HG02840 (cell line): ENCODE results near the gene COL5A1.

ENCODE experiments used
- ATAC-seq: cut with Tn5 transposase; IDR thresholded peaks from one replicate; pipeline ENCODE4 v1.9.1; 2021; ENCODE audit warnings: mild to moderate bottlenecking, moderate library complexity, moderate number of reproducible peaks; ENCODE audit not compliant: unreplicated experiment, low FRiP score

Gene COL5A1

GRCh38 chr9:134861595-134862334, 220.2 kb downstream of the COL5A1 start:
- no peak for ATAC-seq

- no peak for ATAC-seq
Observed at GRCh38 chr9:134863306-134863902, 221.8 kb downstream of the COL5A1 start.

- ATAC-seq = no peak
Observed at GRCh38 chr9:134863941-134864820, 222.6 kb downstream of the COL5A1 start.

- ATAC-seq = no peak
Observed at GRCh38 chr9:134864821-134865190, 223.2 kb downstream of the COL5A1 start.

GRCh38 chr9:134867917-134868750, 226.5 kb downstream of the COL5A1 start:
- no peak for ATAC-seq

GRCh38 chr9:134868751-134869553, 227.3 kb downstream of the COL5A1 start:
- no peak for ATAC-seq

- ATAC-seq = no peak
Observed at GRCh38 chr9:134869554-134870300, 228.1 kb downstream of the COL5A1 start.

GRCh38 chr9:134870301-134870694, 228.7 kb downstream of the COL5A1 start:
- ATAC-seq = no peak

- no peak for ATAC-seq
Observed at GRCh38 chr9:134870746-134871662, 229.4 kb downstream of the COL5A1 start.

GRCh38 chr9:134871697-134872340, 230.2 kb downstream of the COL5A1 start:
- no peak for ATAC-seq

- no peak for ATAC-seq
Observed at GRCh38 chr9:134872482-134873231, 231.1 kb downstream of the COL5A1 start.

GRCh38 chr9:134875371-134875770, 233.8 kb downstream of the COL5A1 start:
- ATAC-seq = no peak

GRCh38 chr9:134877541-134877940, 235.9 kb downstream of the COL5A1 start:
- no peak for ATAC-seq

GRCh38 chr9:134879664-134880483, 238.3 kb downstream of the COL5A1 start:
- no peak for ATAC-seq

GRCh38 chr9:134880484-134881312, 239.1 kb downstream of the COL5A1 start, which contains the start of gene FCN2:
FCN2 (plus strand) TSS chr9:134880810; CDS start chr9:134880822, 12 bp downstream.
- no peak for ATAC-seq
